Globus pallidus (tissue), 1 donor: ENCODE measurements around the gene ARHGAP45.
A peak's percentile ranks its signal among the peaks of the same experiment; 100 is the strongest.
"Not testable (repeated sequence)": the region's sequence is repeated elsewhere in the genome, so short reads cannot be mapped to it uniquely, and the experiment has no call there.

Experiments used
- DNase-seq: peaks from one replicate; pipeline ENCODE4 v3.0.0-alpha.2; 2015; ENCODE audit warnings: low spot score

ARHGAP45 gene

GRCh38 chr19:1105873-1106840, 39.2 kb downstream of the ARHGAP45 start:
- no peak for DNase-seq

- no peak for DNase-seq
Measured at GRCh38 chr19:1106841-1107660, 40.1 kb downstream of the ARHGAP45 start.

- DNase-seq = no peak
Measured at GRCh38 chr19:1107661-1108261, 40.8 kb downstream of the ARHGAP45 start.

GRCh38 chr19:1108291-1109031, 41.5 kb downstream of the ARHGAP45 start:
- no peak for DNase-seq

- no peak for DNase-seq
Measured at GRCh38 chr19:1109032-1109551, 42.1 kb downstream of the ARHGAP45 start.

- no peak for DNase-seq
Measured at GRCh38 chr19:1109697-1110671, 43.0 kb downstream of the ARHGAP45 start.

GRCh38 chr19:1110809-1111640, 44.1 kb downstream of the ARHGAP45 start:
- DNase-seq = no peak

GRCh38 chr19:1111641-1112267, 44.8 kb downstream of the ARHGAP45 start:
- no peak for DNase-seq

GRCh38 chr19:1112268-1113029, 45.5 kb downstream of the ARHGAP45 start:
- DNase-seq = no peak

GRCh38 chr19:1113030-1113985, 46.3 kb downstream of the ARHGAP45 start:
- peak; percentile 93 for DNase-seq

GRCh38 chr19:1113986-1114483, 47.1 kb downstream of the ARHGAP45 start:
- no peak for DNase-seq

GRCh38 chr19:1114728-1115127, 47.8 kb downstream of the ARHGAP45 start:
- DNase-seq = not testable (repeated sequence)

- no peak for DNase-seq
Measured at GRCh38 chr19:1115646-1116420, 48.9 kb downstream of the ARHGAP45 start.

- no peak for DNase-seq
Measured at GRCh38 chr19:1116726-1117581, 50.0 kb downstream of the ARHGAP45 start.

GRCh38 chr19:1117654-1118053, 50.7 kb downstream of the ARHGAP45 start:
- DNase-seq = no peak
